Measurements from ENCODE around the gene NCR2. TPM values are rescaled to one million over a fixed set of nuclear protein-coding genes. Genes with fewer than 3 reads are reported as not detected.

Gene NCR2
- total and polyA plus RNA-seq, 9 of the 15 experiments (the other 6 are each of a cell fraction or from before 2014, with no cell fraction given): not detected

DNA sequence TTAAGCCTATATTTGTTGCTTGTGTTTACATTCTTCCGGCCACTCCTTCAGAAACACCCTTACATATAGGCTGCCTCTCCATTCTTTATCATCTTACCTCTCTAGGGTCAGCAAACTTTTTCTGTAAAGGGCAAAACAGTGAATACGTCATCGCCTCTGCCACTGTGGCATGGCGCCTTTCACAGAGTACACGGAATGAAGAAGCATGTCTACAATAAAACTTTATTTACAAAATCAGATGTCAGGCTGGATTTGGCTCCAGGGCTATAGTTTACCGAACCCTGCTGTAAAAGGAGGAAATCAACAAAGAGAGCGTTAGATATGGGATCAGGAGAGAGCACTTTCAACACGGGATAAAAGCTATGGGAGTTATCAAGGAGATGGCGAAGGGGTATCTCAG is 9.3 kb upstream of the NCR2 start (continued):
- TF ChIP-seq ZBTB40 (IDR thresholded peaks at IDR 0.05): peak; percentile 97
- peak; percentile 95 for TF ChIP-seq ZBTB40 (CRISPR knock-in tag; IDR thresholded peaks at IDR 0.05)
- no peak for TF ChIP-seq POLR2AphosphoS5 (IDR thresholded peaks at IDR 0.05; ENCODE audit: control insufficient read depth, insufficient read depth, low read depth, low read length)
- TF ChIP-seq ZNF407 (IDR thresholded peaks at IDR 0.05; ENCODE audit: low read depth): no peak
- TF ChIP-seq GATAD2A (IDR thresholded peaks at IDR 0.05): no peak
- no peak for TF ChIP-seq NFIX (CRISPR knock-in tag; IDR thresholded peaks at IDR 0.05; ENCODE audit: low read depth)
- TF ChIP-seq ATF4 (CRISPR knock-in tag; IDR thresholded peaks at IDR 0.05): no peak
- no peak for TF ChIP-seq ZBTB7A (IDR thresholded peaks at IDR 0.05; ENCODE audit: borderline replicate concordance, control insufficient read depth, low read depth, low read length)
- no peak for TF ChIP-seq ATF1 (CRISPR knock-in tag; IDR thresholded peaks at IDR 0.05)
- TF ChIP-seq ATF1 (tag; IDR thresholded peaks at IDR 0.05): peak; percentile 47; the same call in 1 of the 2 replicates
- no peak for TF ChIP-seq SIRT6 (IDR thresholded peaks at IDR 0.05; ENCODE audit: low read depth, low read length)
